ENCODE data around the gene KCTD17.

KCTD17 gene

DNA sequence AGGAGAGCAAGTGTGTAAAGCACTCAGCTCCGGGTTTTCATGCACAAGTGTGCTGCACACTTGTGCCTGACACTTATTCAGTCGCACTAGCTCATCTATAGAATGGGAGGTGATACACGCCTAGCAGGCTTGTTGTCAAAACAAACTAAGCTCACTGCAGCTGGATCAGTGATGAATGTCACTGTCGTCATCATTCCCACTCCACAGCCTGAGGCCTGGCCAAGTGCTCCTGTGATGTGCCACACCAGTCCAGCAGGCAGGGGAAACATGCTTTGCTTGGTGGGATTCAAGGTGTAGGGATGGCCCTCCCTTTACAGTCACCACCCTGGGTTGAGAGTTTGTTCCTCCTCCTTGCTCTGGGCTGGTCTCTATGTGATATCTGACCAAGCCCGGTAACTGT lies 25.2 kb upstream of the KCTD17 start:
- TF ChIP-seq ZFX (IDR thresholded peaks at IDR 0.05) = no peak
- TF ChIP-seq, protein P1, sequence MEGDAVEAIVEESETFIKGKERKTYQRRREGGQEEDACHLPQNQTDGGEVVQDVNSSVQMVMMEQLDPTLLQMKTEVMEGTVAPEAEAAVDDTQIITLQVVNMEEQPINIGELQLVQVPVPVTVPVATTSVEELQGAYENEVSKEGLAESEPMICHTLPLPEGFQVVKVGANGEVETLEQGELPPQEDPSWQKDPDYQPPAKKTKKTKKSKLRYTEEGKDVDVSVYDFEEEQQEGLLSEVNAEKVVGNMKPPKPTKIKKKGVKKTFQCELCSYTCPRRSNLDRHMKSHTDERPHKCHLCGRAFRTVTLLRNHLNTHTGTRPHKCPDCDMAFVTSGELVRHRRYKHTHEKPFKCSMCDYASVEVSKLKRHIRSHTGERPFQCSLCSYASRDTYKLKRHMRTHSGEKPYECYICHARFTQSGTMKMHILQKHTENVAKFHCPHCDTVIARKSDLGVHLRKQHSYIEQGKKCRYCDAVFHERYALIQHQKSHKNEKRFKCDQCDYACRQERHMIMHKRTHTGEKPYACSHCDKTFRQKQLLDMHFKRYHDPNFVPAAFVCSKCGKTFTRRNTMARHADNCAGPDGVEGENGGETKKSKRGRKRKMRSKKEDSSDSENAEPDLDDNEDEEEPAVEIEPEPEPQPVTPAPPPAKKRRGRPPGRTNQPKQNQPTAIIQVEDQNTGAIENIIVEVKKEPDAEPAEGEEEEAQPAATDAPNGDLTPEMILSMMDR (conservative IDR thresholded peaks at IDR 0.05) = no peak

GRCh38 chr22:37027556-37027955 lies 24.0 kb upstream of the KCTD17 start:
- TF ChIP-seq, protein P1 (conservative IDR thresholded peaks at IDR 0.05) = no peak
- TF ChIP-seq ZFX (IDR thresholded peaks at IDR 0.05) = no peak
- H3K27ac ChIP-seq = no peak overlapping the region

More for the DNA sequence above, 25.2 kb upstream of the KCTD17 start:
- H3K27ac ChIP-seq = no peak overlapping the region

DNA sequence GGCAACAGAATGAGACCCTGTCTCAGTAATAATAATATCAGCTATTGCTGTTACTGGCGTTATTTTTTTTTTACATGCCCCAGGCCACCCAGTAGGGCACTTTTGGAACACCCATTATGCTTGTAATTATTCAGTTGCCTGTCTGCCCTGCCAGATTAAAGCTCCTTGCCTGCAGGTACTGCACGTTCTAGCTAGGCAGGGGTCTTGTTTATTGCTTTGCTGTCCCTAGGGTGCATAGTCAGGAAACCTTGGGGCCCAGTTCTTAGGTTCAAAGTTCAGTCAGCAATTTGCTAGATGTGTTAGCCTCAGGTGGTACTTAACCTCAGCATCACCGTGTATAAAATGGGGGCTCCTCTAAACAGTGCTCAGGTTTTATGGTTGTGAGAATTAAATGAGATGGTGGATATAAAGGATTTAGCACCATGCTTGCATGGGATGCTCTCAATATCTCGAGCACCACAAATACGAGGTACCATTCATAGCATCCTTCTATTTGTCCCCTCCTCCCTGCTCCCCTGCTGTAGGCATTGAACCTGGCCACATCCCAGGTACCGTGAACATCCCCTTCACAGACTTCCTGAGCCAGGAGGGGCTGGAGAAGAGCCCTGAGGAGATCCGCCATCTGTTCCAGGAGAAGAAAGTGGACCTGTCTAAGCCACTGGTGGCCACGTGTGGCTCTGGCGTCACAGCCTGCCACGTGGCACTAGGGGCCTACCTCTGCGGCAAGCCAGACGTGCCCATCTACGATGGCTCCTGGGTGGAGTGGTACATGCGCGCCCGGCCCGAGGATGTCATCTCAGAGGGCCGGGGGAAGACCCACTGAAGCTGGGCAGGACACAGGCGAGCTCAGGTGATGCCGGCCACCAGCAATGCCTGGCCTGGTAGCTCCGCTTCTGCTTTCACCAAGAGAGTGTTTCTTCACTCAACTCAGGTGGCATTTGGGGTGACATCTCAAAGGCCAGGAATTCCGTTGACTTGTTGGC lies 22.6 kb upstream of the KCTD17 start:
- TF ChIP-seq, protein P1 (conservative IDR thresholded peaks at IDR 0.05) = no peak
- no peak for TF ChIP-seq ZFX (IDR thresholded peaks at IDR 0.05)
- H3K27ac ChIP-seq = no peak overlapping the region

DNA sequence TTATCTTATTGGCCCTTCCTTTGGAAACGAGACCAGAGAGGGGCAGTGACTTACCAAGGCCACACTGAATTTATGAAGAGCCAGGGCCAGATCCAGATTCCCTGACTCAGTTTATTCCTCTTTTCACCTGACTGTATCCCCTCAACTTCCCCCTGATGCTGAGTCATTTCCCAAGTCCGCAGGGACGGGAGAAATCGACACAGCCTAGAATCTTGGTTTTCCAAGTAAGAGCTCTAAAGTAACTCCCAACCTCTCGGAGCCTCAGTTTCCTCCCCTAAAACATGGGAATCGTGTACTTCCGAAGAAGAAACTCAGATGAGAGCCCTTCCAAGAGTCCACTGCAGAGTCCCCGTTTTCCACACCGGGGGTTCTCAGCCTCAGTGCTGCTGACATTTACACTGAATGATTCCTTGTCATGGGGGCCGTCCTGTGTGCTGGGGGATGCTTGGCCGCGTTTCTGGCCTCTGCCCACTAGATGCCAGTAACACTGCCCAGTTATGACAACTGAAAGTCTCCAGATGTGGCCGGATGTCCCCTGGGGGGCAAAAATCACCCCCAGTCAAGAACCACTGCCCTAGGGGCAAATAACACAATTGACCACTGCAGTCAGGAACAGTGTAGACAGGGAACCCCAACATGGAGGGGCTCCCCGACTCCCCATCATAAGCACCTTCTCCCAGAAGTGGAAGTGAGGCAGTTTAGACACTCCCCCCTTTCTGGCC lies 20.8 kb upstream of the KCTD17 start:
- TF ChIP-seq ZFX (IDR thresholded peaks at IDR 0.05) = no peak
- TF ChIP-seq, protein P1 (conservative IDR thresholded peaks at IDR 0.05) = no peak
- no peak overlapping the region for H3K27ac ChIP-seq

DNA sequence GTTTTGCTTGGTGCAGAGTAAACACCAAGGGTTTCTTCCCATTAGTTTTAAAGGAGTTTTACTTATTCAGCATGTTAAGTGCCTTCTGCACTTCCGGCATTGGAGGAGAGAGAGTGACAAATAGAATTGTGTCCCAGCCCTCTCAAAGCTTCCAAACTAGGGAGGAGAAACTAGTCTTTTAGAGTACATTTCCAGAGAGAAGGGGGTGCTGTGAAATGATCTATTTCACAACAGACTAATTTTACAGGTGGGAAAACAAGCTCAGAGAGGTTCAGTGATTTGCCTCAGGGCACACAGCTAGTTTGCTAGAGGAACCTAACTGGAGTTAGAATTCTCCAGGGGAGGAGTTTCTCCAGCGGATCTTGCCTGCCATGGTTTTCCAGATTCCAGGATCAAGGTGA lies 19.4 kb upstream of the KCTD17 start:
- TF ChIP-seq, protein P1 (conservative IDR thresholded peaks at IDR 0.05) = no peak
- no peak for TF ChIP-seq ZFX (IDR thresholded peaks at IDR 0.05)
- no peak overlapping the region for H3K27ac ChIP-seq

DNA sequence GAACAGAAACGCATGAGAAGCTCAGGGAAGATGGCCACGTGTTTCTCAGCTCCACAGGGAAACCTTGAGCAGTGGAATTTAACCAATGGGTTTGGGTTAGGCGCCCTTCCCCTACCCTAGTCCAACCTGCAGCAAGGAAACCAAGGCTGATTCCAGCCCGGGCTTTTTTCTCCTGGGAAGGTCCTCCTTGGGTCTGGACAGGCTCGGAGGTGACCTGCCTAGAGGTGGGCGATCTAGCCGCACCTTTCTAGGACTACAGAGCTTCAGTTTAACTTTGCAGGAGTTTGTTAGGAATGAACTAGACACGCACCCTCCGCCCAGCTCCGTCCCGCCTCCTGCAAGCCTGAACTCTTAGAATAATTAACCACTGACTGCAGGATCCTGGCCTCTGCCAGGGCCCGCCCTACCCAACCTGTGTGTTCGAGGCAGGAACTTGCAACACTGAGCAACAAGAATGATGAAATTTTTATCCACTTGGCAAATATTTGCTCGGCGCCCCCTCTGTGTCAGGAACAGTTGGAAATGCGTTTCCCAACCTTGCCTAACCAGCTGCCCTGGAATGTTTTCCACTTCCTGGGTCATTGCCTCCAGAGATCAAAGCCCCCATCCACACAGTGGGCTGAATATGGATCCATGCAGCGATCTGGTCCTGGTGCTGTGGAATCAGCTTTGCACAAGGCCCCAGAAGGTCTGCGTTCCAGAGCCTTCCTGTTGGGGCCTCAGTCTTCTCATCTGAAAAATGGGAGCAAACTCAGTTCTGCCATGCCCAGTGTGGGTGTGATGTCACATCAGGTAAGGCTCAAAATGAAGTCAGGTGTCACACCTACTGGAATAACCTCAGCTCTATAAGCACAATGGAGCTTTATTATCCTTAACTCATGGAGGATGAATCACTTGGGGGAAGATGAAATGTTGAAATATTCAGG lies 18.7 kb upstream of the KCTD17 start:
- no peak overlapping the region for H3K27ac ChIP-seq
- TF ChIP-seq, protein P1 (conservative IDR thresholded peaks at IDR 0.05) = no peak
- no peak for TF ChIP-seq ZFX (IDR thresholded peaks at IDR 0.05)

All from C4-2B (cell line).